ENCODE results near the gene RBM39. TPM values are rescaled to one million over a fixed set of nuclear protein-coding genes. Genes with fewer than 3 reads are reported as not detected.

Gene RBM39
- total RNA-seq, 1 experiment from 2014 or later = 282 TPM

DNA sequence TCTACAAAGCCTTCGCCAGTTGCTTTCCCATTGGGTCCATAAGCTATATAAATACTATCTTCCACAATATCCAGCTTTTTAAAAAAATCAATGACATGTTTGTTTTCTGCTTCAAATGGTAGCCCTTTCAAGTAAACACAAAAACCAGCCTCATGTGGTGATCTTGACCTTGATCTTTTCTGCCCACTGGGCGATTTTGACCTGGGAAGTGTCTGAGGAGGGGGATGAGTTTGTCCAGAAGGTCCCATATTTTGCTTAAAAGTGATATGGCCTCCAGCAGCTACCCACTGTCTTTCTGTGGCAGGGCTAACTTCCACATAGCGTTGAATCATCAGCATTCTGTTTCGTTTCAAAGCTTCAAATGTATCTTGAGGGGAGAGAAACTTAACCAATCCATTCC is 88.2 kb downstream of the RBM39 start:
- no peak for ATAC-seq
- H3K4me3 ChIP-seq (ENCODE audit: low read depth in 2 of 2, low read length in 2 of 2) = no peak overlapping the region
- DNase-seq (ENCODE audit: low read depth, low spot score) = no peak
- peaks cover 4% of the 10 kb centered on the region for H3K4me1 ChIP-seq (ENCODE audit: control insufficient read depth, insufficient read depth, low read length)
- TF ChIP-seq POLR2AphosphoS5 (IDR thresholded peaks at IDR 0.05; ENCODE audit: low read depth, low read length) = no peak
- no peak for TF ChIP-seq TCF7L2 (IDR thresholded peaks at IDR 0.05; ENCODE audit: low read depth, low read length)
- TF ChIP-seq, protein P1, sequence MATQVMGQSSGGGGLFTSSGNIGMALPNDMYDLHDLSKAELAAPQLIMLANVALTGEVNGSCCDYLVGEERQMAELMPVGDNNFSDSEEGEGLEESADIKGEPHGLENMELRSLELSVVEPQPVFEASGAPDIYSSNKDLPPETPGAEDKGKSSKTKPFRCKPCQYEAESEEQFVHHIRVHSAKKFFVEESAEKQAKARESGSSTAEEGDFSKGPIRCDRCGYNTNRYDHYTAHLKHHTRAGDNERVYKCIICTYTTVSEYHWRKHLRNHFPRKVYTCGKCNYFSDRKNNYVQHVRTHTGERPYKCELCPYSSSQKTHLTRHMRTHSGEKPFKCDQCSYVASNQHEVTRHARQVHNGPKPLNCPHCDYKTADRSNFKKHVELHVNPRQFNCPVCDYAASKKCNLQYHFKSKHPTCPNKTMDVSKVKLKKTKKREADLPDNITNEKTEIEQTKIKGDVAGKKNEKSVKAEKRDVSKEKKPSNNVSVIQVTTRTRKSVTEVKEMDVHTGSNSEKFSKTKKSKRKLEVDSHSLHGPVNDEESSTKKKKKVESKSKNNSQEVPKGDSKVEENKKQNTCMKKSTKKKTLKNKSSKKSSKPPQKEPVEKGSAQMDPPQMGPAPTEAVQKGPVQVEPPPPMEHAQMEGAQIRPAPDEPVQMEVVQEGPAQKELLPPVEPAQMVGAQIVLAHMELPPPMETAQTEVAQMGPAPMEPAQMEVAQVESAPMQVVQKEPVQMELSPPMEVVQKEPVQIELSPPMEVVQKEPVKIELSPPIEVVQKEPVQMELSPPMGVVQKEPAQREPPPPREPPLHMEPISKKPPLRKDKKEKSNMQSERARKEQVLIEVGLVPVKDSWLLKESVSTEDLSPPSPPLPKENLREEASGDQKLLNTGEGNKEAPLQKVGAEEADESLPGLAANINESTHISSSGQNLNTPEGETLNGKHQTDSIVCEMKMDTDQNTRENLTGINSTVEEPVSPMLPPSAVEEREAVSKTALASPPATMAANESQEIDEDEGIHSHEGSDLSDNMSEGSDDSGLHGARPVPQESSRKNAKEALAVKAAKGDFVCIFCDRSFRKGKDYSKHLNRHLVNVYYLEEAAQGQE (IDR thresholded peaks at IDR 0.05; ENCODE audit: insufficient read depth in 1 of 2, low read depth in 2 of 2, low read length in 1 of 2) = no peak
- TF ChIP-seq SIN3A (IDR thresholded peaks at IDR 0.05; ENCODE audit: borderline replicate concordance, insufficient read depth, low read depth, low read length) = no peak
- TF ChIP-seq, protein P2, sequence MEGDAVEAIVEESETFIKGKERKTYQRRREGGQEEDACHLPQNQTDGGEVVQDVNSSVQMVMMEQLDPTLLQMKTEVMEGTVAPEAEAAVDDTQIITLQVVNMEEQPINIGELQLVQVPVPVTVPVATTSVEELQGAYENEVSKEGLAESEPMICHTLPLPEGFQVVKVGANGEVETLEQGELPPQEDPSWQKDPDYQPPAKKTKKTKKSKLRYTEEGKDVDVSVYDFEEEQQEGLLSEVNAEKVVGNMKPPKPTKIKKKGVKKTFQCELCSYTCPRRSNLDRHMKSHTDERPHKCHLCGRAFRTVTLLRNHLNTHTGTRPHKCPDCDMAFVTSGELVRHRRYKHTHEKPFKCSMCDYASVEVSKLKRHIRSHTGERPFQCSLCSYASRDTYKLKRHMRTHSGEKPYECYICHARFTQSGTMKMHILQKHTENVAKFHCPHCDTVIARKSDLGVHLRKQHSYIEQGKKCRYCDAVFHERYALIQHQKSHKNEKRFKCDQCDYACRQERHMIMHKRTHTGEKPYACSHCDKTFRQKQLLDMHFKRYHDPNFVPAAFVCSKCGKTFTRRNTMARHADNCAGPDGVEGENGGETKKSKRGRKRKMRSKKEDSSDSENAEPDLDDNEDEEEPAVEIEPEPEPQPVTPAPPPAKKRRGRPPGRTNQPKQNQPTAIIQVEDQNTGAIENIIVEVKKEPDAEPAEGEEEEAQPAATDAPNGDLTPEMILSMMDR (IDR thresholded peaks at IDR 0.05) = no peak
- ChIA-PET CTCF (no interaction called here), POLR2A (no interaction called here)
- H3K27me3 ChIP-seq (ENCODE audit: control insufficient read depth, insufficient read depth, low read length) = no peaks in the 10 kb centered on the region
- TSS peak; percentile 3 for BruUV-seq (replicated peaks)
- no peak overlapping the region for H3K27ac ChIP-seq (ENCODE audit: low read length)
- in situ Hi-C loops (cut with HindIII; ENCODE audit: low pct_unique_long_range_greater_than_20kb, low sequenced_read_pairs) (no loop called here), intact Hi-C loops (cut with micrococcal nuclease; ENCODE audit: unreplicated experiment) (no loop called here)
- H3K36me3 ChIP-seq (ENCODE audit: control insufficient read depth, insufficient read depth, low read length) = peaks cover 22% of the 10 kb centered on the region
- no peaks in the 10 kb centered on the region for H3K9me3 ChIP-seq (ENCODE audit: control insufficient read depth, insufficient read depth, low read depth, low read length)

Other genes starting within 250 kb of the RBM39 start
- gene C20orf173, start 212.6 kb downstream of the RBM39 start, total RNA-seq (2021; ENCODE audit: unreplicated experiment) = not detected
- 265 TPM for gene ERGIC3, start 200.2 kb downstream of the RBM39 start, total RNA-seq (2021; ENCODE audit: unreplicated experiment)
- 17.6 TPM for gene SPAG4, start 126.4 kb downstream of the RBM39 start, total RNA-seq (2021; ENCODE audit: unreplicated experiment)
- gene CPNE1, start 77.4 kb downstream of the RBM39 start, total RNA-seq (2021; ENCODE audit: unreplicated experiment) = 217 TPM
- 100 TPM for gene RBM12, start 77.4 kb downstream of the RBM39 start, total RNA-seq (2021; ENCODE audit: unreplicated experiment)
- 44.9 TPM for gene NFS1, start 42.9 kb downstream of the RBM39 start, total RNA-seq (2021; ENCODE audit: unreplicated experiment)
- gene ROMO1, start 42.9 kb downstream of the RBM39 start, total RNA-seq (2021; ENCODE audit: unreplicated experiment) = 319 TPM
- 51.5 TPM for gene PHF20, start 29.8 kb upstream of the RBM39 start, total RNA-seq (2021; ENCODE audit: unreplicated experiment)
- 59.6 TPM for gene SCAND1, start 212.2 kb upstream of the RBM39 start, total RNA-seq (2021; ENCODE audit: unreplicated experiment)
- 3.7 TPM for gene CNBD2, start 226.3 kb upstream of the RBM39 start, total RNA-seq (2021; ENCODE audit: unreplicated experiment)

Data from Panc1 (cell line).